Tibial artery (tissue), 4 donors: ENCODE measurements around the gene IQCF6.

ENCODE experiments used
- DNase-seq, 2 donors: peaks; one replicate each; pipeline ENCODE4 v3.0.0-alpha.2; 2019
- H3K27ac ChIP-seq, 2 donors: fragments of 200-600 bp; sonication (generic) in 1 of 2; 1 replicate in 1 of 2; 2 replicates in 1 of 2; pipeline ENCODE4 v1.5.1; 2018 to 2019; ENCODE audit warnings: mild to moderate bottlenecking in 1 of 2
- H3K27me3 ChIP-seq, 2 donors: fragments of 200-600 bp; sonication (generic) in 1 of 2; one replicate each; pipeline versions ENCODE4 v1.5.1 to v1.6.0; 2016 to 2019
- H3K36me3 ChIP-seq, 3 donors: fragments of 200-600 bp; sonication (generic) in 2 of 3; one replicate each; pipeline ENCODE4 v1.5.1; 2016 to 2019; ENCODE audit warnings: mild to moderate bottlenecking in 2 of 3
- H3K4me1 ChIP-seq, 4 donors: fragments of 200-600 bp; sonication (generic) in 2 of 4; 1 replicate in 3 of 4; 2 replicates in 1 of 4; pipeline ENCODE4 v1.5.1; 2016 to 2019
- H3K4me3 ChIP-seq, 2 donors: fragments of 200-600 bp; sonication (generic) in 1 of 2; 1 replicate in 1 of 2; 2 replicates in 1 of 2; pipeline ENCODE4 v1.5.1; 2018 to 2019; ENCODE audit warnings: mild to moderate bottlenecking in 2 of 2
- H3K9me3 ChIP-seq, 3 donors: fragments of 200-600 bp; sonication (generic) in 1 of 3; one replicate each; pipeline ENCODE4 v1.5.1; 2016 to 2019
- intact Hi-C: fragments of 100-400 bp; cut with DNase I; formaldehyde crosslinking; loops from one replicate; pipeline ENCODE4 v1.15.0; 2023; ENCODE audit warnings: low total_unique reads
- TF ChIP-seq, protein P1 (sequence below), 2 experiments: fragments of 200-600 bp in 1 of 2; fragments of 450-650 bp in 1 of 2; IDR thresholded peaks; one replicate each; pipeline ENCODE4 v1.5.1; 2017 to 2019; ENCODE audit warnings: antibody characterized with exemption in 2 of 2, mild to moderate bottlenecking in 1 of 2, moderate library complexity in 1 of 2

IQCF6 gene

GRCh38 chr3:51816723-51817122 lies 37.7 kb upstream of the IQCF6 start:
- Histone ChIP-seq H3K36me3 (no peaks in the 10 kb centered on the region), H3K9me3 (no peaks in the 10 kb centered on the region), H3K27me3 (peaks cover 0 to 11% of the 10 kb centered on the region in 2 donors), H3K27ac (no peak overlapping the region), H3K4me3 (no peak overlapping the region), H3K4me1 (no peaks in the 10 kb centered on the region)
- intact Hi-C loops = no loop called here
- no peak for DNase-seq
- TF ChIP-seq, protein P1, sequence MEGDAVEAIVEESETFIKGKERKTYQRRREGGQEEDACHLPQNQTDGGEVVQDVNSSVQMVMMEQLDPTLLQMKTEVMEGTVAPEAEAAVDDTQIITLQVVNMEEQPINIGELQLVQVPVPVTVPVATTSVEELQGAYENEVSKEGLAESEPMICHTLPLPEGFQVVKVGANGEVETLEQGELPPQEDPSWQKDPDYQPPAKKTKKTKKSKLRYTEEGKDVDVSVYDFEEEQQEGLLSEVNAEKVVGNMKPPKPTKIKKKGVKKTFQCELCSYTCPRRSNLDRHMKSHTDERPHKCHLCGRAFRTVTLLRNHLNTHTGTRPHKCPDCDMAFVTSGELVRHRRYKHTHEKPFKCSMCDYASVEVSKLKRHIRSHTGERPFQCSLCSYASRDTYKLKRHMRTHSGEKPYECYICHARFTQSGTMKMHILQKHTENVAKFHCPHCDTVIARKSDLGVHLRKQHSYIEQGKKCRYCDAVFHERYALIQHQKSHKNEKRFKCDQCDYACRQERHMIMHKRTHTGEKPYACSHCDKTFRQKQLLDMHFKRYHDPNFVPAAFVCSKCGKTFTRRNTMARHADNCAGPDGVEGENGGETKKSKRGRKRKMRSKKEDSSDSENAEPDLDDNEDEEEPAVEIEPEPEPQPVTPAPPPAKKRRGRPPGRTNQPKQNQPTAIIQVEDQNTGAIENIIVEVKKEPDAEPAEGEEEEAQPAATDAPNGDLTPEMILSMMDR (IDR thresholded peaks at IDR 0.05) = no peak

DNA sequence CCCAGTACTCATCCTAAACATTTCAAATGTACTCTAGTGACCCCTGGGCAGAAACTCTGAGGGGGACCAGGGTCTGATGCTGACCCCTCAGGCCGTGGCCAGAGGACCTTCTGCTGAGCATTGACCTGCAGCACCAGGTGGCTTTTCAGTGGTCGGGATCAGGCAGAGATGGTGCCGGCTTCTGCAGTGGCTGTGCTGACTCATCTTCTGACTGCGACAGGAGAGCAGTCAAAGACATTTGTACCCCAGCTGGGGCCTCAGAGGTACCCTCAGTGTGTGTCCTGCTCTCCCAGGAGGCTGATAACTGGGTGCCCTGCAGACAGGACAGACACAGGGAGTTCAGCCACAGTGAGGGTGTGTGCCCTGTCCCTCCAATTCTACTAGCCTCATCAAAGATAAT lies 36.6 kb upstream of the IQCF6 start:
- Histone ChIP-seq H3K4me3 (no peak overlapping the region), H3K4me1 (no peaks in the 10 kb centered on the region), H3K27ac (no peak overlapping the region), H3K36me3 (no peaks in the 10 kb centered on the region), H3K27me3 (peaks cover 0 to 9% of the 10 kb centered on the region in 2 donors), H3K9me3 (no peaks in the 10 kb centered on the region)
- DNase-seq = no peak
- TF ChIP-seq, protein P1 (IDR thresholded peaks at IDR 0.05) = no peak
- intact Hi-C loops = no loop called here

GRCh38 chr3:51814034-51814433 lies 35.0 kb upstream of the IQCF6 start:
- intact Hi-C loops = no loop called here
- TF ChIP-seq, protein P1 (IDR thresholded peaks at IDR 0.05) = no peak
- DNase-seq = no peak
- no peak overlapping the region for H3K27ac ChIP-seq
- no peaks in the 10 kb centered on the region for H3K36me3 ChIP-seq
- H3K27me3 ChIP-seq = no peaks in the 10 kb centered on the region
- H3K9me3 ChIP-seq = no peaks in the 10 kb centered on the region
- H3K4me1 ChIP-seq = no peaks in the 10 kb centered on the region
- H3K4me3 ChIP-seq = no peak overlapping the region

DNA sequence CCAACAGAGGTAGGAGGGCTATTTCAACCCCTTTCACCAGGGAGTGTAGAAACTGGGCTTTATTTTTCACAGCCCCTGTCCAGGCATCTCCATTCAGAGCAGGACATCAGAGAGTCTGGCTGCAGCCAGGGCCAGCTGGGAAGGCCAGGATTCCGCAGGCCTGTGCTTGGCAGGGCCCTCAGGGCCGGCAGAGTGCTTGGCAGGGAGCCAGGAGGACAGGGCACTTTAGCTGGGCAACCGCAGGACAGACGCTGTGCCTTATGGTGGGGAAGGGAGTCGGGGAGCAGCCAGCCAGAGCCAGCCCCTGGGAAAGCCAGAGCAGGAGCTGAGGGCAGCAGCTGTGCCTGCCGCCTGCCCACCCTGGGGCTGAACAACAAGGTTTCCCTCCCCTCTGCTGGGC lies 34.5 kb upstream of the IQCF6 start:
- intact Hi-C loops = no loop called here
- TF ChIP-seq, protein P1 (IDR thresholded peaks at IDR 0.05) = no peak
- no peaks in the 10 kb centered on the region for H3K9me3 ChIP-seq
- no peak overlapping the region for H3K27ac ChIP-seq
- no peak overlapping the region for H3K4me3 ChIP-seq
- H3K4me1 ChIP-seq = no peaks in the 10 kb centered on the region
- H3K36me3 ChIP-seq = no peaks in the 10 kb centered on the region
- no peak for DNase-seq
- no peaks in the 10 kb centered on the region for H3K27me3 ChIP-seq

GRCh38 chr3:51808934-51809333 lies 29.9 kb upstream of the IQCF6 start:
- no peak overlapping the region for H3K4me3 ChIP-seq
- H3K27me3 ChIP-seq = no peaks in the 10 kb centered on the region
- no peak overlapping the region for H3K27ac ChIP-seq
- intact Hi-C loops = loop anchor here (10.0 kb wide), 1 partner anchor 304 kb away; the partner anchor contains the start of gene DCAF1
- no peaks in the 10 kb centered on the region for H3K4me1 ChIP-seq
- H3K9me3 ChIP-seq = no peaks in the 10 kb centered on the region
- TF ChIP-seq, protein P1 (IDR thresholded peaks at IDR 0.05) = no peak
- DNase-seq = no peak
- no peaks in the 10 kb centered on the region for H3K36me3 ChIP-seq
